ENCODE results near the gene CD86.

The CD86 gene

DNA sequence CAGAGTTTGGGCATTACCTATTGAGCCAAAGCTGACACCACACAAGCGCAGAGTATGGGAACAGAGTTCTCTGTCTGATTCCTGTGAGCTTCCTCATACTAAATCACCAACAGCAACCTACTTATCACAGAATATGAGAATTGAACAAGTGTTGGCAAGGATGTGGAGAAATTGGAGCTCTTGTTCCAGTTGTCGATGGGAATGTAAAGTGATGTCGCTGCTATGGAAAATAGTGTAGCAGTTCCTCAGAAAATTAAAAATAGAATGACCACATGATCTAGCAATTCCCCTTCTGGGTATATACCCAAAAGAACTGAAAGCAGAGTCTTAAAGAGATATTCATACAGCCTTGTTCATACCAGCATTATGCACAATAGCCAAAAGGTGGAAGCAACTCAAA, 33.4 kb downstream of the CD86 start:
- H3K27ac ChIP-seq (ENCODE audit: low read depth, low read length) = no peak overlapping the region
- H3K27me3 ChIP-seq (ENCODE audit: control insufficient read depth in 1 of 2, insufficient read depth in 2 of 2, low read length in 2 of 2) = peaks cover 0 to 4% of the 10 kb centered on the region in 2 donors
- H3K36me3 ChIP-seq (ENCODE audit: control insufficient read depth in 1 of 2, insufficient read depth in 2 of 2, low read length in 2 of 2) = no peaks in the 10 kb centered on the region
- no peak overlapping the region for H3K9ac ChIP-seq (ENCODE audit: low read depth in 1 of 2, low read length in 2 of 2)
- H3K4me3 ChIP-seq (ENCODE audit: low read depth in 1 of 2, low read length in 2 of 2) = no peak overlapping the region
- no peaks in the 10 kb centered on the region for H3K4me1 ChIP-seq (ENCODE audit: control insufficient read depth in 1 of 2, insufficient read depth in 2 of 2, low read length in 2 of 2)
- no peaks in the 10 kb centered on the region for H3K9me3 ChIP-seq (ENCODE audit: control insufficient read depth in 1 of 2, low read length in 2 of 2)

DNA sequence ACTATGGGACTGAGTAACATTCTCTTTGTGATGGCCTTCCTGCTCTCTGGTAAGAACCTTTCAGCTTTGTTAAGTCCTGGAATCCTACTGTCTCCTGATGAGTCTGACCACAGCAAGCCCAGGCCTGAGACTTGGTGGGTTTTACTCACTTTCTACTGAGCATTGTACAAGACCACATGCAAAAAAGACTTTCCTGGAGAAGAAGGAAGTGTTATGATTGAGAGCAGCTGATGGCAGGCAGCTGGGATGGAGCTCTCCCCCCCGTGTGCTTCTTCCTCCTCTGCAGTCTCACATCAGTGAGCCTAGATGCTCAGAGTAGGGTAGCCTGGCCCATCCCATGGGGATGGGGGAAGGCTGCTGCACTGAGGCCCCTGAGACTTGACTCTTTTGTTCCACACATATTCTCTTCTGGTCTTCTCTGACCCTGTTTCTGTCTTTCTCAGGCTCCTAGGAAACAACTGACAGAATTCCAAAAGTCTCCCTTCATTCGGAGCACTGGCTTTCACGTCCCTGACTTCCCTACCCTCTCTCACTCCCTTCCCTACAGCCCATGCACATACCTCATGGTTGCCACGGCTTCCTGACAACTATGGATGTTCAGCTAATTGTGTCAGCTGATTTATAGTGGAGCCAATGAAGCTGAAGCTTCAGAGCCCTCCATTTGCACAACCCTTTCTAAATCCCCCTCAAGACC, 36.6 kb downstream of the CD86 start:
- H3K36me3 ChIP-seq (ENCODE audit: control insufficient read depth in 1 of 2, insufficient read depth in 2 of 2, low read length in 2 of 2) = no peaks in the 10 kb centered on the region
- no peaks in the 10 kb centered on the region for H3K27me3 ChIP-seq (ENCODE audit: control insufficient read depth in 1 of 2, insufficient read depth in 2 of 2, low read length in 2 of 2)
- H3K4me1 ChIP-seq (ENCODE audit: control insufficient read depth in 1 of 2, insufficient read depth in 2 of 2, low read length in 2 of 2) = no peaks in the 10 kb centered on the region
- H3K27ac ChIP-seq (ENCODE audit: low read depth, low read length) = no peak overlapping the region
- H3K4me3 ChIP-seq (ENCODE audit: low read depth in 1 of 2, low read length in 2 of 2) = no peak overlapping the region
- H3K9me3 ChIP-seq (ENCODE audit: control insufficient read depth in 1 of 2, low read length in 2 of 2) = no peaks in the 10 kb centered on the region
- no peak overlapping the region for H3K9ac ChIP-seq (ENCODE audit: low read depth in 1 of 2, low read length in 2 of 2)

DNA sequence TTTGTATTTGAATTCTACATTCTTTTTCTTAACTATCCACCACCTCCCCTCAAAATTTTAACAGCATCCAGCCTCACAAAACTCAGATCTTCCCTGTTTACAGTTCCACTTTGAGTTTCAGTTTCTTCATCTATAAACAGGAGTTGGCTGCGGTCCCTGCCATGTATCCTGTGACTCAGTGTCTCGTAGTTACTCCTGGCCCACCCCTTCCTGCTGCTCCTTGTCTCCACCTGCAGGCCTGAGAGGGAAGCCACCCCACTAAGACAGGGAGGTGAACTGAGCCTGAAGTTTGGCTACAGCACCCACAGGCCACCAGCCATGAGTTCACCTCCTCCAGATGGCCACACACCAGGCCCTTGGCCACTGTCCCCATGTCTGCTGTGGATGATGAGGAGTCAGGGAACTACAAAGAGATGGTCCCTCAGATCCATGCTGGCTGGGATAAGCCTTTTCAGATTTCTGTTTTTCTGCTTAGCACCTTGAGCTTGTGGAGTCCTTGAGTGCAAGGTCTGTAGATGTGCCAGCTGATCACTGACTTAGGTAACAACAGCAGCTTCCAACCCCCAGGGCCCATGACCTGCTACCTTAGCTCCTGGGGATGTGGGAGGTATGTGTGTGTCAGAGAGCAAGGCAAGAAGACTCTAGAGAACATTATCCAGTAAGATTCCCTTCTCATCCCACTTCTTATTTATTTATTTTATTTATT, 37.5 kb downstream of the CD86 start:
- Histone ChIP-seq H3K9ac (ENCODE audit: low read depth in 1 of 2, low read length in 2 of 2) (no peak overlapping the region), H3K27ac (ENCODE audit: low read depth, low read length) (no peak overlapping the region), H3K36me3 (ENCODE audit: control insufficient read depth in 1 of 2, insufficient read depth in 2 of 2, low read length in 2 of 2) (no peaks in the 10 kb centered on the region)

DNA sequence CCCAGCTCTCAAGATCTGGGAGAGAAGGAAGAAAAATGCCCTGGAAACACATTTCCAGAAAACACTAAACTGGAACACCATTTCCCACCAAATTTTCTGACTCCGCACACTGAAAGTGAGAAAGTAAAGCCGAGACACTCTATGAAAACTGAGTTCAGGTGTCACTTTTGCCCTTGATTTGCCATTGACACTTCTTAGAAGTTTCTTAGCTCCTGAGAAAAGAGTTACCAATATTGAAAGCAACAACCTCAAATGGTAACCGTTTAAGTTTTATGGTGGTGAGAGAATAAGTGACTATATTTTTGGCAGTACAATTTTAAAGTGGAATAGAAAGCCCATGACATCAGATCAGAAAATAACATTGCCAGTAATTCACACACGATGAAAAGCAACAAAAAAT, 39.0 kb downstream of the CD86 start:
- Histone ChIP-seq H3K4me3 (ENCODE audit: low read depth in 1 of 2, low read length in 2 of 2) (no peak overlapping the region), H3K4me1 (ENCODE audit: control insufficient read depth in 1 of 2, insufficient read depth in 2 of 2, low read length in 2 of 2) (peaks cover 0 to 4% of the 10 kb centered on the region in 2 donors), H3K27me3 (ENCODE audit: control insufficient read depth in 1 of 2, insufficient read depth in 2 of 2, low read length in 2 of 2) (no peaks in the 10 kb centered on the region), H3K9me3 (ENCODE audit: control insufficient read depth in 1 of 2, low read length in 2 of 2) (no peaks in the 10 kb centered on the region), H3K36me3 (ENCODE audit: control insufficient read depth in 1 of 2, insufficient read depth in 2 of 2, low read length in 2 of 2) (no peaks in the 10 kb centered on the region), H3K9ac (ENCODE audit: low read depth in 1 of 2, low read length in 2 of 2) (no peak overlapping the region), H3K27ac (ENCODE audit: low read depth, low read length) (no peak overlapping the region)

More for the DNA sequence above, 37.5 kb downstream of the CD86 start:
- H3K9me3 ChIP-seq (ENCODE audit: control insufficient read depth in 1 of 2, low read length in 2 of 2) = no peaks in the 10 kb centered on the region
- no peaks in the 10 kb centered on the region for H3K4me1 ChIP-seq (ENCODE audit: control insufficient read depth in 1 of 2, insufficient read depth in 2 of 2, low read length in 2 of 2)
- H3K4me3 ChIP-seq (ENCODE audit: low read depth in 1 of 2, low read length in 2 of 2) = no peak overlapping the region
- H3K27me3 ChIP-seq (ENCODE audit: control insufficient read depth in 1 of 2, insufficient read depth in 2 of 2, low read length in 2 of 2) = no peaks in the 10 kb centered on the region

DNA sequence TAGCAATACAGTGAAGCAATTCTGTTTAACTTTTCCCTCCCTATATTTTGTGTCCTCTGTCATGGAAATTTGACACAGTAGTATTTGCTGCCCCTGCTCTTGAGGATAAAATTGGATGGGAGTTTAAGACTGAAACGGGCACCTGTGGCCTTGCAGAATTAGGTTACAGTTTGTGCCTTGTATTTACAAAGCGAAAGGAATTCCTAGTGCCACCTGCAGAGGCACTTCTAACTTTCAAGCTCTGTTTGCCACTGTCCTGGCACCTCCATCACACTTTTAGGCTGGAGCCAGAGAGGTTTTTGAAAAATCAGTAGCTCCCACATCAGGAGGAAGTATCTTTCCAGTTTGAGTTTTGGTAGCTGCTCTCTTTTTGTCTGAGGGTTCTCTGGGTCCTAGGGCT, 39.5 kb downstream of the CD86 start:
- Histone ChIP-seq H3K27ac (ENCODE audit: low read depth, low read length) (no peak overlapping the region), H3K36me3 (ENCODE audit: control insufficient read depth in 1 of 2, insufficient read depth in 2 of 2, low read length in 2 of 2) (no peaks in the 10 kb centered on the region), H3K9ac (ENCODE audit: low read depth in 1 of 2, low read length in 2 of 2) (no peak overlapping the region), H3K4me1 (ENCODE audit: control insufficient read depth in 1 of 2, insufficient read depth in 2 of 2, low read length in 2 of 2) (peaks cover 0 to 7% of the 10 kb centered on the region in 2 donors), H3K4me3 (ENCODE audit: low read depth in 1 of 2, low read length in 2 of 2) (no peak overlapping the region), H3K9me3 (ENCODE audit: control insufficient read depth in 1 of 2, low read length in 2 of 2) (no peaks in the 10 kb centered on the region), H3K27me3 (ENCODE audit: control insufficient read depth in 1 of 2, insufficient read depth in 2 of 2, low read length in 2 of 2) (no peaks in the 10 kb centered on the region)

DNA sequence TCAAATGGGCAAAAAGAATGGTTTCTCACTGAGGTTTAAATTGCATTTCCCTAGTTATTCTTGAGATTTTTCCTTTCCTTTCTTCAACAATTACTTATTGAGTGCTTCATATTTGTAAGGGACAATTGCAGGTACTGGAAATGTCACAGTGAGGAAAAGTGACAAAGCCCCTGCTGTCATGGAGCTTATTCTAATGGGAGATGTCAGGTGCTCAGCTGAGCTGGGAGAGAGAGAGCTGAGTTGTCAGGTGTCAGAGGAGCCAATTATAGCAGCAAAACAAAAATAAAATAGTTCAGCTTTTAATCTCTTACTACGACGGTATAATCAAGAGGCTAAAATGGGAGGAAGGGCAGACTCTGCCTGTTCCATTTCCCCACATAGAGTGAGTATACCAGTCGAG, 42.0 kb downstream of the CD86 start:
- no peak overlapping the region for H3K27ac ChIP-seq (ENCODE audit: low read depth, low read length)
- no peaks in the 10 kb centered on the region for H3K9me3 ChIP-seq (ENCODE audit: control insufficient read depth in 1 of 2, low read length in 2 of 2)
- H3K27me3 ChIP-seq (ENCODE audit: control insufficient read depth in 1 of 2, insufficient read depth in 2 of 2, low read length in 2 of 2) = no peaks in the 10 kb centered on the region
- no peaks in the 10 kb centered on the region for H3K36me3 ChIP-seq (ENCODE audit: control insufficient read depth in 1 of 2, insufficient read depth in 2 of 2, low read length in 2 of 2)
- no peak overlapping the region for H3K4me3 ChIP-seq (ENCODE audit: low read depth in 1 of 2, low read length in 2 of 2)
- peaks cover 0 to 12% of the 10 kb centered on the region in 2 donors for H3K4me1 ChIP-seq (ENCODE audit: control insufficient read depth in 1 of 2, insufficient read depth in 2 of 2, low read length in 2 of 2)
- no peak overlapping the region for H3K9ac ChIP-seq (ENCODE audit: low read depth in 1 of 2, low read length in 2 of 2)

DNA sequence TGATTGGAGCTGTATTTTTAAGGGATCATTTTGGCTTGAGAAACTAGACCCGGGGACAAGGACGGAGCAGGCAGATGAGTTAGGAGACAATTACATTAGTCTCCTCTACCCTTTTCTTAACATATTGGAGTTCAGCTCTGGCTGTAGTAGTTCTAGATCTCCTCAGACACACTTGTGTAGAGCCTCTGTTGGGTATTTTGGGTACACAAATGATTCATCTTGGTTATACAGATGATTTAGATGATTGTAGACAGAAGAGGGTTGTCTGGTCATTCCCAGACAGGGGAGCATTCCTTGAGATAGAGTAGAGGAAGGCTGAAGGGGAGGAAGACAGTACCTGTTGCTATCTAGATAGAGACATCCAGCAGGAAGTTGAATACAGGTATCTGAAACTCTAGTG, 43.4 kb downstream of the CD86 start:
- Histone ChIP-seq H3K27ac (ENCODE audit: low read depth, low read length) (no peak overlapping the region), H3K9ac (ENCODE audit: low read depth in 1 of 2, low read length in 2 of 2) (no peak overlapping the region), H3K4me3 (ENCODE audit: low read depth in 1 of 2, low read length in 2 of 2) (no peak overlapping the region), H3K27me3 (ENCODE audit: control insufficient read depth in 1 of 2, insufficient read depth in 2 of 2, low read length in 2 of 2) (no peaks in the 10 kb centered on the region), H3K4me1 (ENCODE audit: control insufficient read depth in 1 of 2, insufficient read depth in 2 of 2, low read length in 2 of 2) (peaks cover 0 to 12% of the 10 kb centered on the region in 2 donors), H3K36me3 (ENCODE audit: control insufficient read depth in 1 of 2, insufficient read depth in 2 of 2, low read length in 2 of 2) (no peaks in the 10 kb centered on the region), H3K9me3 (ENCODE audit: control insufficient read depth in 1 of 2, low read length in 2 of 2) (no peaks in the 10 kb centered on the region)

DNA sequence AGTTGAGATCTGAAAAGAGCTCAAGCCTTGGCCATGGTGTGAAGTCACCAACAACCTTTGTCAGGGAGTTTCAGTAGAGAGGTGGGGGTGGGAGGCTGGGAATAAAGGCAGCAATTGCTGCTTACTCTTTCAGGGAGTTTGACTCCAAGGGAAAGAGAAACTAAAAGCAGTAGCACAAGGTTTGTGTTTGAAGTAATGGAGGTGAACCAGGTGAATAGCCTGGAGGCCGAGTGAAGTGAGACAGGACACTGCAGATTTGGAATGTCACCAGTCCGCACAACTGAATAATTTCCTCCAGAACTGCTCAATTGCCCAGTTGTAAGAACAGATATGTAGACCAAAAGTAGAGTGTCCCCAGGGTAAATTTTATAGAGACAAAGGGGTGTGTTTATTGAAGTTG, 44.1 kb downstream of the CD86 start:
- Histone ChIP-seq H3K27me3 (ENCODE audit: control insufficient read depth in 1 of 2, insufficient read depth in 2 of 2, low read length in 2 of 2) (no peaks in the 10 kb centered on the region), H3K36me3 (ENCODE audit: control insufficient read depth in 1 of 2, insufficient read depth in 2 of 2, low read length in 2 of 2) (no peaks in the 10 kb centered on the region), H3K9me3 (ENCODE audit: control insufficient read depth in 1 of 2, low read length in 2 of 2) (no peaks in the 10 kb centered on the region), H3K9ac (ENCODE audit: low read depth in 1 of 2, low read length in 2 of 2) (no peak overlapping the region), H3K4me1 (ENCODE audit: control insufficient read depth in 1 of 2, insufficient read depth in 2 of 2, low read length in 2 of 2) (peaks cover 0 to 12% of the 10 kb centered on the region in 2 donors), H3K4me3 (ENCODE audit: low read depth in 1 of 2, low read length in 2 of 2) (no peak overlapping the region), H3K27ac (ENCODE audit: low read depth, low read length) (no peak overlapping the region)

DNA sequence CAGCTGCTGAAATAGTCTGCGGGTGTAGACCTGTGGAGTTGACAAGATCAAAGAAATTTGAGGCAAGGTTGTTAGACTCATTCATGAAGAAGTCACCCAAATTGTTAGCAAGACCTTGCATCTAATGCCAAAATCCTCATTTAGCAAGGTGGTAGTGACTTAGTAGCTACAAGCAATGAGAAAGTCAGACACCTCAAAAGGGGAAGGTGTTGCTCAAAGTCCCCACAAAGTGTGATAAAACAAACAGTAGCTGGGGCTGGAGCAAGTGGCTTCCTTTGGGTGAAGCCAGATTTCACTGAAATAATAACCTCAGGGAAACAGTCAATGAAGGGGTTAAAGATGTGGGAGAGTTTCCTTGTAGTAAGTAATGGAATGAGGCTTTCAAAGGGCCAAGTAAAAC, 44.9 kb downstream of the CD86 start:
- H3K36me3 ChIP-seq (ENCODE audit: control insufficient read depth in 1 of 2, insufficient read depth in 2 of 2, low read length in 2 of 2) = no peaks in the 10 kb centered on the region
- H3K27ac ChIP-seq (ENCODE audit: low read depth, low read length) = no peak overlapping the region
- H3K4me3 ChIP-seq (ENCODE audit: low read depth in 1 of 2, low read length in 2 of 2) = no peak overlapping the region
- no peaks in the 10 kb centered on the region for H3K27me3 ChIP-seq (ENCODE audit: control insufficient read depth in 1 of 2, insufficient read depth in 2 of 2, low read length in 2 of 2)
- H3K9ac ChIP-seq (ENCODE audit: low read depth in 1 of 2, low read length in 2 of 2) = no peak overlapping the region
- no peaks in the 10 kb centered on the region for H3K9me3 ChIP-seq (ENCODE audit: control insufficient read depth in 1 of 2, low read length in 2 of 2)
- peaks cover 0 to 12% of the 10 kb centered on the region in 2 donors for H3K4me1 ChIP-seq (ENCODE audit: control insufficient read depth in 1 of 2, insufficient read depth in 2 of 2, low read length in 2 of 2)

DNA sequence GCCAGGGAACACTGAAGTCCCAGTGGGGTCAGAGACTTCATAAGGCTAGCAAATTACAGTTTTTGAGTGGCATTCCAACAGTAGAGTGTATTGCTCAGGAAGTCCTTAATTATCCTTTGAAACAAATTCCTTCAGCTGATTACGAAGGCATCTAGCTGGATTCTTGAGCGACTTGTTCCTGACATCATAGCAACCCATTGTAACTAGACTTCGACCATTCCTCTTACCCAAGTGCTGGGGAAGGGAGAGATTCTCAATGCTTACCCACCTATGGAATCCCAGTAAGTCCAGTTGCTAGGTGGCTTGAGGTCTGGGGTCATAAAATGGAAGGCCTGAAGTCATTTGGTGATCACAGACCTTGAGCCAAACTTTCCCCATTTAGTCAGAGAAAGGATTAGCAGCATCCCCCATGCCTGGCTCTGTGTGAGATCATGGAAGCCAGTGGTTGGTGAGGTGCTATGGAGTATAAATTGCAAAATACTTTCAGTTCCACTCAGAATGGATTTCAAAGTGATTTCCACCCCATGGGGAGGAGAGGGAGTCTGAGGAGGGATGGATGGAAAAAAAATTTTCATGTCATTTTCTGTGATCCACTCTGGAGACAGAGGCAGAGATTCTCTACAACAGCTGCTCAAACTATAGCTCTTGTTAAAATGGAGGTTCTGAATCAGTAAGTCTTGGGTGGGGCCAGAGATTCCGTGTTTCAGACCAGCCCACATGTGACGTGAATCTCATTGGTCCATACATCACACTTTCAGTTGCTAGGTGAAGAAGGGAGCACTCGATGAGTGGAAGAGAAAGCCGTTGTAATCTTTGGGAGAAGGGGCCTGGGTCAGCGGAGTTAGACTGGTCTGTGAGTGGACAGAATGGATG, 45.7 kb downstream of the CD86 start:
- H3K4me3 ChIP-seq (ENCODE audit: low read depth in 1 of 2, low read length in 2 of 2) = no peak overlapping the region
- no peaks in the 10 kb centered on the region for H3K9me3 ChIP-seq (ENCODE audit: control insufficient read depth in 1 of 2, low read length in 2 of 2)
- no peak overlapping the region for H3K27ac ChIP-seq (ENCODE audit: low read depth, low read length)
- H3K4me1 ChIP-seq (ENCODE audit: control insufficient read depth in 1 of 2, insufficient read depth in 2 of 2, low read length in 2 of 2) = peaks cover 0 to 12% of the 10 kb centered on the region in 2 donors
- no peaks in the 10 kb centered on the region for H3K36me3 ChIP-seq (ENCODE audit: control insufficient read depth in 1 of 2, insufficient read depth in 2 of 2, low read length in 2 of 2)
- no peaks in the 10 kb centered on the region for H3K27me3 ChIP-seq (ENCODE audit: control insufficient read depth in 1 of 2, insufficient read depth in 2 of 2, low read length in 2 of 2)
- H3K9ac ChIP-seq (ENCODE audit: low read depth in 1 of 2, low read length in 2 of 2) = no peak overlapping the region

Data from duodenal mucosa (tissue), 2 donors.